Spleen (tissue), 7 donors: ENCODE measurements around the gene SHROOM4.

Experiments
- CTCF ChIP-seq, 11 experiments: fragments of 200-600 bp in 7 of 11; fragments of 450-650 bp in 4 of 11; sonication (generic) in 4 of 11; IDR thresholded peaks in 8 of 11; conservative IDR thresholded peaks in 3 of 11; 1 replicate in 7 of 11; 2 replicates in 4 of 11; pipeline versions ENCODE4 v1.4.0 to v1.8.0; 2016 to 2021; ENCODE audit warnings: antibody characterized with exemption in 11 of 11, inconsistent platforms in 4 of 11, mild to moderate bottlenecking in 1 of 11
- POLR2A ChIP-seq, 3 donors: fragments of 450-650 bp; IDR thresholded peaks; one replicate each; pipeline ENCODE4 v1.5.1; 2017; ENCODE audit warnings: antibody characterized with exemption in 3 of 3, mild to moderate bottlenecking in 1 of 3
- POLR2AphosphoS5 ChIP-seq, 3 donors: sonication (generic); formaldehyde crosslinking; IDR thresholded peaks; one replicate each; pipeline ENCODE4 v1.5.1; 2017; ENCODE audit warnings: antibody characterized with exemption in 3 of 3
- donor health status: DM: no; HTN: no; CAD: no; lungs with moderate emphysema.
- donor health status: DM: no; HTN: no; CAD: no.
- donor health status: DM: no; HTN: no; CAD: no.

GRCh38 chrX:50609796-50610195, 204.2 kb downstream of the SHROOM4 start:
- TF ChIP-seq CTCF (IDR thresholded peaks at IDR 0.05 in 8 of 11, conservative IDR thresholded peaks at IDR 0.05 in 3 of 11) (no peak), POLR2AphosphoS5 (IDR thresholded peaks at IDR 0.05) (no peak), POLR2A (IDR thresholded peaks at IDR 0.05) (no peak)
